Activated T-cell treated with anti-CD3 and anti-CD28 coated beads, Interleukin-2, amount 50 U/mL, for 72 hours (primary cell): ENCODE data around the gene JAK2. TPM values are rescaled to one million over a fixed set of nuclear protein-coding genes. Genes with fewer than 3 reads are reported as not detected.
"Not testable (repeated sequence)": the region's sequence is repeated elsewhere in the genome, so short reads cannot be mapped to it uniquely, and the experiment has no call there.

Experiments used
- ATAC-seq, 2 donors: fragments of 150-1000 bp; cut with Tn5 transposase; replicated peaks in 1 of 2; 2 replicates each; pipeline ENCODE4 v1.10.0; 2021; ENCODE audit warnings: moderate library complexity in 2 of 2, mild to moderate bottlenecking in 1 of 2
- DNase-seq, 2 donors: peaks; one replicate each; pipeline ENCODE4 v3.0.0; 2021 to 2022; ENCODE audit warnings: mixed read lengths in 1 of 2
- H3K27ac Mint-ChIP-seq: one replicate; pipeline ENCODE4 v1.8.0; 2022; ENCODE audit warnings: mild to moderate bottlenecking, moderate library complexity, mixed read lengths
- H3K27me3 Mint-ChIP-seq: one replicate; pipeline ENCODE4 v1.8.0; 2022; ENCODE audit warnings: low read depth, mixed read lengths
- H3K36me3 Mint-ChIP-seq, 2 donors: one replicate each; pipeline ENCODE4 v1.8.0; 2022; ENCODE audit warnings: mixed read lengths in 2 of 2, mild to moderate bottlenecking in 1 of 2; ENCODE audit not compliant: insufficient read depth in 2 of 2
- H3K4me1 Mint-ChIP-seq: one replicate; pipeline ENCODE4 v1.8.0; 2022; ENCODE audit warnings: low read depth, mixed read lengths
- H3K4me3 Mint-ChIP-seq, 2 donors: one replicate each; pipeline ENCODE4 v1.8.0; 2022; ENCODE audit warnings: mild to moderate bottlenecking in 2 of 2, mixed read lengths in 2 of 2, moderate library complexity in 2 of 2
- H3K9me3 Mint-ChIP-seq, 2 donors: one replicate each; pipeline ENCODE4 v1.8.0; 2022; ENCODE audit warnings: mixed read lengths in 2 of 2
- total RNA-seq, 2 donors: library from RNA; stranded (reverse); gene quantifications; one replicate each; pipeline ENCODE4 v1.2.3, GENCODE V29; 2022

The JAK2 gene
- 10 to 100 TPM; 30.3 to 31.9 TPM for total RNA-seq

DNA sequence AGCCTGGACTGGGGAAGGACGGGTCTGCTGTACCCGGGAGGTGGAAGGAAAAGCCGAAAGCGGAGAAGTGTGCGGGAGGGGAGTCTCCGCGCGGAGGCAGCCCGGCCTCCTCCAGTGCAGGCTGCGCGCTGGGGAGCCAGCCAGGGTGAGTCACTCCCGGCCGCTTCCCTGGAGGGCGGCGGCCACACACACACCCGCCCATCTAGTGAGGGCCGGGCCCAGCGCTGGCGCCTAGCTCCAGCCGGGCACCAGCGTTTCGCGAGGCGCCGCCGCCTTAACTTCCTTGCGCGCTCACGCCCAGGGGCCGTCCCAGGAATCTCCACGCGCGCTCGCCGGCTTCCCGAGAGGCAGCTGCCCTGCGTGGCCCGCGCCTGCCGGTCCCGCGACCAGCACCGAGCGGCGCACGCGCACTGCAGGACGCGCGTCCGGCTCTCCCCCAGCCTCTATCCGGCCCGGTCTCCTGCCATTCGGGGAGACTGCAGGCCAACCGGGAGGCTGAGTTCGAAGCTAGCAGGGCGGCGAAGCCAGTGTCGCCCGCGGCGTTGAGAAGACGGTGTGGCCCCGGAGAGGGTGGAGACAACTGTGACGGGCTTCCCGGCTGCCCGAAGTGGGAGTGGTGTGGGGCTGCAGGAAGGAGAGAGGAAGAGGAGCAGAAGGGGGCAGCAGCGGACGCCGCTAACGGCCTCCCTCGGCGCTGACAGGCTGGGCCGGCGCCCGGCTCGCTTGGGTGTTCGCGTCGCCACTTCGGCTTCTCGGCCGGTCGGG is at the start of gene JAK2:
TSS of gene JAK2 (plus strand) at position 652 of the 765 bp plus-strand sequence. CDS start 36,716 bp downstream, outside the sequence.
- Mint-ChIP-seq H3K4me1 (peaks cover 57% of the 10 kb centered on the region), H3K27ac (peak within 1 kb of the TSS; percentile 95), H3K27me3 (no peaks in the 10 kb centered on the region), H3K4me3 (peak within 1 kb of the TSS in 1 of 2 donors; percentile 96), H3K9me3 (no peaks in the 10 kb centered on the region), H3K36me3 (peaks cover 6 to 10% of the 10 kb centered on the region in 2 donors)
- ATAC-seq = peak; percentile 85 to 88
- DNase-seq = peak; percentile 87 to 92

- H3K4me1 Mint-ChIP-seq = peaks cover 61% of the 10 kb centered on the region
Measured at GRCh38 chr9:4936277-4936676, 48.8 kb upstream of the JAK2 start.

DNA sequence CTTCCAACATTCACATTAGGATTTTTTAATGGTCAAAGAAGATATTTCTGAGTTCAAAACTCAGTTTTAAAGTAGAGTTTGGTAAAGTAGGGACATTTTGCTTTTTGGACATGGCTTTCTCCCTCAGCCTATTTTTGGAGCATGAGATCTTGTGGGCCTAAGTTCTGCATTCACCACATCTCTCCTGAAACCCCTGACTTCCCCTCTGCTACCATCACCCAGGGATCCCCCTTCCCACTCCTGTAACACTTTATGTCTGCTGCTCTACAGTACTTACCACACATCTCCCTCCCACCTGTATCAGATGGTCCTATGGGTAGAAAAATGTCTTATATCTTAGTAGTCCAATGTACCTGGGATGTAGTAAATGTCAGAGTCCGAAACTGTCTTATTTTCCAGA is 48.2 kb upstream of the JAK2 start:
- no peaks in the 10 kb centered on the region for H3K27me3 Mint-ChIP-seq
- H3K9me3 Mint-ChIP-seq = no peaks in the 10 kb centered on the region
- H3K36me3 Mint-ChIP-seq = no peaks in the 10 kb centered on the region
- H3K4me3 Mint-ChIP-seq = peak overlapping the region; percentile 70 to 72
- ATAC-seq (peak; percentile 60 to 66), DNase-seq (peak; percentile 26 to 34)
- H3K4me1 Mint-ChIP-seq = peaks cover 63% of the 10 kb centered on the region
- peak overlapping the region; percentile 87 for H3K27ac Mint-ChIP-seq

More at GRCh38 chr9:4936277-4936676, 48.8 kb upstream of the JAK2 start:
- H3K4me3 Mint-ChIP-seq = peak overlapping the region; percentile 50 to 78
- peak overlapping the region; percentile 93 for H3K27ac Mint-ChIP-seq
- DNase-seq (peak in 1 of 2 donors; percentile 14), ATAC-seq (peak; percentile 67 to 72)
- H3K27me3 Mint-ChIP-seq = no peaks in the 10 kb centered on the region
- H3K9me3 Mint-ChIP-seq = no peaks in the 10 kb centered on the region
- no peaks in the 10 kb centered on the region for H3K36me3 Mint-ChIP-seq

DNA sequence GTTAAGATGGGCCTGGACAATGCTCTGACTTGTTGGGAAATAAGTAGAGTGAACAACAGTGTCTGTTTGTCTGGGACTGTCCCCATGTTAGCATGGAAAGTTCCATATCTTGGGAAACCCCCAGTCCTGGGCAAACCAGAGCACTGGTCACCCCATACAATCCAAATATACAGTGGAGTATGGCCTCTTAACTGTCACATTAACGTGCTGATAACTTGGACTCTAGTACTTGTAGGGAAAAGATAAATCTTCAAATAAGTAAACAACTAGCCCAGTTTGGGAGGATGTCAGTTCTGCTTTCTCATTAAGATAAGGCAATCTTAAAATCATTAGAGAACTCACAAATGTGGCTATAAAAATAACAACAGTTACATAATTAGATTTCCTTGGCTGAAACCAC is 47.6 kb upstream of the JAK2 start:
- Mint-ChIP-seq H3K4me3 (peak overlapping the region; percentile 70 to 72), H3K27me3 (no peaks in the 10 kb centered on the region), H3K9me3 (no peaks in the 10 kb centered on the region), H3K36me3 (no peaks in the 10 kb centered on the region), H3K4me1 (peaks cover 68% of the 10 kb centered on the region), H3K27ac (peak overlapping the region; percentile 87)
- DNase-seq (no peak), ATAC-seq (peak; percentile 16 to 17)

GRCh38 chr9:4938496-4938895 is 46.6 kb upstream of the JAK2 start:
- H3K27me3 Mint-ChIP-seq = no peaks in the 10 kb centered on the region
- peak overlapping the region; percentile 99 for H3K27ac Mint-ChIP-seq
- H3K9me3 Mint-ChIP-seq = no peaks in the 10 kb centered on the region
- peak overlapping the region; percentile 60 to 66 for H3K4me3 Mint-ChIP-seq
- H3K36me3 Mint-ChIP-seq = no peaks in the 10 kb centered on the region
- ATAC-seq (no peak), DNase-seq (no peak)
- peaks cover 79% of the 10 kb centered on the region for H3K4me1 Mint-ChIP-seq

DNA sequence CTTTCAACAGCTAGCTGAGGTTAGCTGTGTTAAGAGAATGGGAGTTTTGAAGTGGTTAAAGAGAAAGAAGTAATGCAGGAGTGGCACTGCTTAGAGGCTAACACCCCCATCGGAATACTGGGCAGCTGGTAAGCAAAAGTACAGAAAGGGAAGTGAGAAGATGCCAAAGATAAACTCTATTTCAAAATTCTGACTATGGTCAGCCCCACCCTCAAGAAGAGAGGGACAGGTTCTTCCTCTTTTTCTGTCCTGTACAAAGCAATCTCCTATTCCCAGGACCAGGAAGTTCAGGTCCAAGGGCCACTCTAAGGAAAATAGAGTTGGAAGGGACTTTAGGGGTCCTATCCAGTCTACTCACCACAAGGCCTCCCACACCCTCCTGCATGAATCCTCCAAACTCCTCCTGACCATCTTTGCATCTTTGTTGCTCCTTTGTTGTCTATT is 45.9 kb upstream of the JAK2 start:
- ATAC-seq (peak; percentile 59 to 67), DNase-seq (peak in 1 of 2 donors; percentile 17)
- no peaks in the 10 kb centered on the region for H3K9me3 Mint-ChIP-seq
- H3K36me3 Mint-ChIP-seq = no peaks in the 10 kb centered on the region
- peaks cover 85% of the 10 kb centered on the region for H3K4me1 Mint-ChIP-seq
- H3K27ac Mint-ChIP-seq = peak overlapping the region; percentile 99
- H3K27me3 Mint-ChIP-seq = no peaks in the 10 kb centered on the region
- H3K4me3 Mint-ChIP-seq = peak overlapping the region; percentile 60 to 66

GRCh38 chr9:4942042-4942691 is 42.9 kb upstream of the JAK2 start:
- peak overlapping the region in 1 of 2 donors; percentile 63 for H3K4me3 Mint-ChIP-seq
- not testable (repeated sequence) for H3K36me3 Mint-ChIP-seq, DNase-seq, H3K27me3 Mint-ChIP-seq, H3K9me3 Mint-ChIP-seq
- ATAC-seq = peak; percentile 52 to 53
- peak overlapping the region; percentile 90 for H3K27ac Mint-ChIP-seq
- H3K4me1 Mint-ChIP-seq = peaks cover 82% of the 10 kb centered on the region

- H3K36me3 Mint-ChIP-seq = no peaks in the 10 kb centered on the region
- H3K27me3 Mint-ChIP-seq = no peaks in the 10 kb centered on the region
- peaks cover 0 to 4% of the 10 kb centered on the region in 2 donors for H3K9me3 Mint-ChIP-seq
- DNase-seq (no peak), ATAC-seq (no peak)
- H3K4me1 Mint-ChIP-seq = peaks cover 70% of the 10 kb centered on the region
- H3K4me3 Mint-ChIP-seq = no peak overlapping the region
- H3K27ac Mint-ChIP-seq = no peak overlapping the region
Measured at GRCh38 chr9:4943346-4943745, 41.7 kb upstream of the JAK2 start.

GRCh38 chr9:4944431-4945211 is 40.5 kb upstream of the JAK2 start:
- DNase-seq = peak; percentile 45 to 47
- H3K4me3 Mint-ChIP-seq = peak overlapping the region; percentile 41 to 65
- not testable (repeated sequence) for H3K27me3 Mint-ChIP-seq, H3K9me3 Mint-ChIP-seq, H3K36me3 Mint-ChIP-seq
- peak overlapping the region; percentile 75 for H3K27ac Mint-ChIP-seq
- ATAC-seq = peak; percentile 53 to 61
- H3K4me1 Mint-ChIP-seq = peaks cover 58% of the 10 kb centered on the region

GRCh38 chr9:4946937-4947336 is 38.1 kb upstream of the JAK2 start:
- no peak overlapping the region for H3K27ac Mint-ChIP-seq
- H3K4me1 Mint-ChIP-seq = peaks cover 39% of the 10 kb centered on the region
- no peak for DNase-seq
- H3K4me3 Mint-ChIP-seq = no peak overlapping the region
- H3K27me3 Mint-ChIP-seq = no peaks in the 10 kb centered on the region
- H3K36me3 Mint-ChIP-seq = no peaks in the 10 kb centered on the region
- H3K9me3 Mint-ChIP-seq = peaks cover 1 to 4% of the 10 kb centered on the region in 2 donors
- ATAC-seq = no peak

DNA sequence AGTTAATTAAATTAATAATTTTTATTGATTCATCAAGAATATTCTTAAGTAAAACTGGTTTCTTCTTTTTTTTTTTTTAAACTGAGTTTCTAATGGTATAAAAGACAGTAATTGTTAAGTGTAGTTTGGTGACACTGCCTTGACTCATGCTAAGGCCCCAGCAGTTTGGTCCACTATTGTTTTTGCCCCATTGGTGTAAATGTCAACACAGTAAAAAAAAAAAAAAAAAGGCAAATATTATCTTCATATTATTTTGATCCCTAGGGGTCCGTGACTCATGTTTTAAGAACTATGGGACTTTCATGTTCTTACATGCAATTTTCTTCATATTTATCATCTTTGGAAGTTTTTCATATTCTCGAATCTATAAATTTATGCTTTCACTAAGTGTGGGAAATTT is 29.2 kb upstream of the JAK2 start:
- DNase-seq (no peak), ATAC-seq (no peak)
- no peaks in the 10 kb centered on the region for H3K4me1 Mint-ChIP-seq
- no peak overlapping the region for H3K4me3 Mint-ChIP-seq
- peaks cover 0 to 6% of the 10 kb centered on the region in 2 donors for H3K9me3 Mint-ChIP-seq
- peaks cover 0 to 10% of the 10 kb centered on the region in 2 donors for H3K36me3 Mint-ChIP-seq
- peaks cover 7% of the 10 kb centered on the region for H3K27me3 Mint-ChIP-seq
- no peak overlapping the region for H3K27ac Mint-ChIP-seq

GRCh38 chr9:4959031-4959430 is 26.0 kb upstream of the JAK2 start:
- peaks cover 0 to under 1% of the 10 kb centered on the region in 2 donors for H3K9me3 Mint-ChIP-seq
- H3K27ac Mint-ChIP-seq = no peak overlapping the region
- no peak for ATAC-seq
- no peaks in the 10 kb centered on the region for H3K27me3 Mint-ChIP-seq
- H3K4me3 Mint-ChIP-seq = no peak overlapping the region
- H3K4me1 Mint-ChIP-seq = no peaks in the 10 kb centered on the region
- H3K36me3 Mint-ChIP-seq = peaks cover under 1 to 3% of the 10 kb centered on the region in 2 donors
- DNase-seq = no peak

DNA sequence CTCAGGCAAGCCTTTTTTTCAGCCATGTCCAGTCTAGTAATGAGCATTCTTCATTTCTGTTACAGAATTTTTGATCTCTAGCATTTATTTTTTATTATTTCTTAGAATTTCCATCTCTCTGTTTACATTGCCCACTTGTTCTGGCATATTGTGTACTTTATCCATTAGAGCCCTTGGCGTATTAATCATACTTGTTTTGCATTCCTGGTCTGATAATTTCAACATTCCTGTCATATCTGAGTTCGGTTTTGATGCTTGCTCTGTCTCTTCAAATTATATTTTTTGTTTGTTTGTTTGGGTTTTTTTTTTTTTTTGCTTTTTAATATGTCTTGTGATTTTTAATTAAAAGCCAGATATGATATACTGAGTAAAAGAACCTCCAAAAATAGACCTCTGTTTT is 23.0 kb upstream of the JAK2 start:
- Mint-ChIP-seq H3K27ac (no peak overlapping the region), H3K27me3 (no peaks in the 10 kb centered on the region), H3K4me1 (peaks cover 6% of the 10 kb centered on the region), H3K9me3 (peaks cover 0 to 3% of the 10 kb centered on the region in 2 donors), H3K4me3 (no peak overlapping the region), H3K36me3 (peaks cover 3 to 7% of the 10 kb centered on the region in 2 donors)
- DNase-seq (no peak), ATAC-seq (no peak)
